ENCODE data around the gene MAD1L1. TPM values are rescaled to one million over a fixed set of nuclear protein-coding genes. Genes with fewer than 3 reads are reported as not detected.

MAD1L1 gene
- total and polyA plus RNA-seq, 4 donors: 12.8 to 20.7 (median 16.5) TPM

GRCh38 chr7:1815051-1815481 is 417.7 kb downstream of the MAD1L1 start (continued):
- TF ChIP-seq CTCF (IDR thresholded peaks at IDR 0.05; ENCODE audit: low read depth, low read length, missing input control): no peak
- no peak for TF ChIP-seq RAD21 (IDR thresholded peaks at IDR 0.05)
- no peak for TF ChIP-seq FOXA1 (IDR thresholded peaks at IDR 0.05)

- TF ChIP-seq RXRA (IDR thresholded peaks at IDR 0.05): no peak
- no peak for TF ChIP-seq TAF1 (conservative IDR thresholded peaks at IDR 0.05)
- TF ChIP-seq ZBTB33 (IDR thresholded peaks at IDR 0.05): no peak
- TF ChIP-seq FOXA1 (IDR thresholded peaks at IDR 0.05): no peak
- DNase-seq (ENCODE audit: low spot score): no peak
- 91% methylated on average over 22 of the region's 22 CpGs for WGBS
- peaks cover 0 to 29% (median 15%) of the 10 kb centered on the region in 4 donors for H3K4me1 ChIP-seq (ENCODE audit: control insufficient read depth in 4 of 4, insufficient read depth in 4 of 4, low read length in 3 of 4)
- no peak overlapping the region for H3K9ac ChIP-seq (ENCODE audit: low read depth in 1 of 2, low read length in 2 of 2)
- H3K27ac ChIP-seq (ENCODE audit: low read depth in 1 of 2, low read length in 2 of 2): no peak overlapping the region
- no peak overlapping the region for H3K4me3 ChIP-seq (ENCODE audit: low read depth in 1 of 3, low read length in 3 of 3)
- no peaks in the 10 kb centered on the region for H3K27me3 ChIP-seq (ENCODE audit: control insufficient read depth in 4 of 4, insufficient read depth in 4 of 4, low read length in 3 of 4)
- no peaks in the 10 kb centered on the region for H3K36me3 ChIP-seq (ENCODE audit: control insufficient read depth in 4 of 4, insufficient read depth in 3 of 4, low read depth in 1 of 4, low read length in 3 of 4)
- no peaks in the 10 kb centered on the region for H3K9me3 ChIP-seq (ENCODE audit: control insufficient read depth in 4 of 4, low read length in 3 of 4)
Observed at GRCh38 chr7:1814089-1814811, 418.5 kb downstream of the MAD1L1 start.

GRCh38 chr7:1813394-1814088 is 419.2 kb downstream of the MAD1L1 start:
- Histone ChIP-seq H3K4me3 (ENCODE audit: low read depth in 1 of 3, low read length in 3 of 3) (no peak overlapping the region), H3K4me1 (ENCODE audit: control insufficient read depth in 4 of 4, insufficient read depth in 4 of 4, low read length in 3 of 4) (peaks cover 0 to 22% (median 12%) of the 10 kb centered on the region in 4 donors), H3K9me3 (ENCODE audit: control insufficient read depth in 4 of 4, low read length in 3 of 4) (no peaks in the 10 kb centered on the region), H3K27ac (ENCODE audit: low read depth in 1 of 2, low read length in 2 of 2) (no peak overlapping the region), H3K36me3 (ENCODE audit: control insufficient read depth in 4 of 4, insufficient read depth in 3 of 4, low read depth in 1 of 4, low read length in 3 of 4) (no peaks in the 10 kb centered on the region), H3K9ac (ENCODE audit: low read depth in 1 of 2, low read length in 2 of 2) (no peak overlapping the region), H3K27me3 (ENCODE audit: control insufficient read depth in 4 of 4, insufficient read depth in 4 of 4, low read length in 3 of 4) (no peaks in the 10 kb centered on the region)
- DNase-seq (ENCODE audit: low spot score): no peak
- no peak for TF ChIP-seq MAX (IDR thresholded peaks at IDR 0.05)
- TF ChIP-seq NR2F2 (IDR thresholded peaks at IDR 0.05): no peak
- no peak for TF ChIP-seq SP1 (IDR thresholded peaks at IDR 0.05)
- TF ChIP-seq GABPA (IDR thresholded peaks at IDR 0.05 in 1 of 2, conservative IDR thresholded peaks at IDR 0.05 in 1 of 2): no peak
- TF ChIP-seq JUND (IDR thresholded peaks at IDR 0.05): no peak
- TF ChIP-seq FOXA2 (IDR thresholded peaks at IDR 0.05): no peak
- no peak for TF ChIP-seq RXRA (IDR thresholded peaks at IDR 0.05)
- TF ChIP-seq HNF4G (IDR thresholded peaks at IDR 0.05): no peak
- no peak for TF ChIP-seq HNF4A (conservative IDR thresholded peaks at IDR 0.05)
- 93% methylated on average over 18 of the region's 18 CpGs for WGBS
